HG03064 (cell line): ENCODE measurements around the gene PRR33.

Experiments
- ATAC-seq: cut with Tn5 transposase; IDR thresholded peaks from one replicate; pipeline ENCODE4 v1.9.1; 2021; ENCODE audit warnings: low read depth; ENCODE audit not compliant: unreplicated experiment

PRR33 gene

GRCh38 chr11:1928470-1928890 is 36.8 kb upstream of the PRR33 start:
- no peak for ATAC-seq

GRCh38 chr11:1927848-1928469 is 36.3 kb upstream of the PRR33 start:
- ATAC-seq, result no peak

- ATAC-seq, result no peak
These were observed 35.5 kb upstream of the PRR33 start for GRCh38 chr11:1927026-1927847.

- no peak for ATAC-seq
These were observed 34.7 kb upstream of the PRR33 start for GRCh38 chr11:1926156-1927025.

GRCh38 chr11:1925373-1926155 is 33.9 kb upstream of the PRR33 start:
- ATAC-seq, result no peak

- no peak for ATAC-seq
These were observed 33.1 kb upstream of the PRR33 start for GRCh38 chr11:1924646-1925372.

GRCh38 chr11:1924181-1924580 is 32.5 kb upstream of the PRR33 start:
- ATAC-seq, result no peak

- no peak for ATAC-seq
These were observed 31.7 kb upstream of the PRR33 start for GRCh38 chr11:1923201-1923956.

- no peak for ATAC-seq
These were observed 30.9 kb upstream of the PRR33 start for GRCh38 chr11:1922481-1923081.

GRCh38 chr11:1921574-1922141 is 30.0 kb upstream of the PRR33 start:
- no peak for ATAC-seq

- no peak for ATAC-seq
These were observed 29.3 kb upstream of the PRR33 start for GRCh38 chr11:1920909-1921573.

- no peak for ATAC-seq
These were observed 28.6 kb upstream of the PRR33 start for GRCh38 chr11:1920128-1920908.

GRCh38 chr11:1919391-1920127 is 27.9 kb upstream of the PRR33 start, which contains the start of gene TNNT3:
Gene TNNT3, plus strand, starts transcription at chr11:1919703. Its CDS starts 3,172 bp downstream, at chr11:1922875.
- ATAC-seq, result no peak

GRCh38 chr11:1918436-1919315 is 27.0 kb upstream of the PRR33 start:
- ATAC-seq, result no peak
